Measurements from ENCODE around the gene MEMO1.
A peak's percentile ranks its signal among the peaks of the same experiment; 100 is the strongest.
"Not testable (repeated sequence)": the region's sequence is repeated elsewhere in the genome, so short reads cannot be mapped to it uniquely, and the experiment has no call there.

Gene MEMO1

GRCh38 chr2:31901900-31902299 lies 108.9 kb downstream of the MEMO1 start:
- no peak for DNase-seq

DNA sequence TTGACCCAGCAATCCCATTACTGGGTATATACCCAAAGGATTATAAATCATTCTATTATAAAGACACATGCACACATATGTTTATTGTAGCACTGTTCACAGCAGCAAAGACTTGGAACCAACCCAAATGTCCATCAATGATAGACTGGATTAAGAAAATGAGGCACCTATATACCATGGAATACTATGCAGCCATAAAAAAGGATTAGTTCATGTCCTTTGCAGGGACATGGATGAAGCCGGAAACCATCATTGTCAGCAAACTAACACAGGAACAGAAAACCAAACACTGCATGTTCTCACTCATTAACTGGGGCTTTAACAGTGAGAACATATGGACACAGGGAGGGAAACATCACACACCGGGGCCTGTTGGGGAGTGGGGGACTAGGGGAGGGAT lies 110.7 kb downstream of the MEMO1 start:
- not testable (repeated sequence) for DNase-seq

GRCh38 chr2:31898346-31898745 lies 112.5 kb downstream of the MEMO1 start:
- DNase-seq = not testable (repeated sequence)

DNA sequence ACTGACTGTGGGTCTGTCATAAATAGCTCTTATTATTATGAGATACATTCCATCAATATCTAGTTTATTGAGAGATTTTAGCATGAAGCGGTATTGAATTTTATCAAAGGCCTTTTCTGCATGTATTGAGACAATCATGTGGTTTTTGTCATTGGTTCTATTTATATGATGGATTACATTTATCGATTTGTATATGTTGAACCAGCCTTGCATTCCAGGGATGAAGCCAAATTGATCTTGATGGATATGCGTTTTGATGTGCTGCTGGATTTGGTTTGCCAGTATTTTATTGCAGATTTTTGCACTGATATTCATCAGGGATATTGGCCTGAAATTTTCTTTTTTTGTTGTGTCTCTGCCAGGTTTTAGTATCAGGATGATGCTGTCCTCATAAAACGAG lies 113.5 kb downstream of the MEMO1 start:
- not testable (repeated sequence) for DNase-seq

GRCh38 chr2:31896293-31896692 lies 114.5 kb downstream of the MEMO1 start:
- DNase-seq = no peak

- DNase-seq = no peak
These were observed 116.2 kb downstream of the MEMO1 start for GRCh38 chr2:31894656-31895055.

- no peak for DNase-seq
These were observed 117.7 kb downstream of the MEMO1 start for GRCh38 chr2:31893094-31893493.

DNA sequence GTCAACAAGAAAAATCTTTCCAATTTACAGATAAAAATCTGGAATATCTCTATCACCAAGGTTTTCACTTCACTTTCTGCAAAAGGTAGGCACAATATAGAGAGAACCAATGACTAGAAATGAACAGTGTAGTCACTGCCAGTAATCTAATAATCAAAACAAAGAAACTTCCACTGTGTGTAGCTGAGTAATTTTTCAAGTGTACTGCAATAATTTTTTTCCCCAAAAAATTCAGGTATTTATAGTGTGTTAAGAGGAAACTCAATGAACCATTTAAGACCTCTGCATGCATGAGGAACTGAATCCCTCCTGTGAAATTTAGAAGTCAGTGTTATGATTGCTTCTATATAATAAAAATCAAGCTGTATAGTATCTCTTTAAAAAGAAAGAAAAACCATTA lies 121.8 kb downstream of the MEMO1 start:
- DNase-seq = no peak

- no peak for DNase-seq
These were observed 122.3 kb downstream of the MEMO1 start for GRCh38 chr2:31888550-31888949.

GRCh38 chr2:31886700-31887099 lies 124.1 kb downstream of the MEMO1 start:
- DNase-seq = peak in 1 of 2 experiments; percentile 5

DNA sequence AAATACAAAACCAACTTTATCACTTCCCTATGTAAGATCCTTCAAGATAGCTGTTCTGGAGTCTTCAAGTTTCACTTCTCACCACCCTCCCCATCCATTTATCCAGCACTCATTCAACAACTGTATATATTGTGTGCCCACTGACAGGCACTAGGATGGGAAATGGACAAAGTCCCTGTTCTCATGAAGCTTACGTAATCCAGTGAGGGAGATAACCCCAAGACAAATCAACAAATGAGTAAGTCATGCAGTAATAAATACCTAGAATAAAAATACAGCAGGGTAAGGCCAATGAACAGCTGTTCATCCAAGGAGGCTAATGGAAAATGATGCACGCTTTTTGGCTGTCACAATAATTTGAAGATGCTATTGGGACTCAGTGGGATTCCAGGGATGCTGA lies 133.8 kb downstream of the MEMO1 start:
- DNase-seq = no peak

DNA sequence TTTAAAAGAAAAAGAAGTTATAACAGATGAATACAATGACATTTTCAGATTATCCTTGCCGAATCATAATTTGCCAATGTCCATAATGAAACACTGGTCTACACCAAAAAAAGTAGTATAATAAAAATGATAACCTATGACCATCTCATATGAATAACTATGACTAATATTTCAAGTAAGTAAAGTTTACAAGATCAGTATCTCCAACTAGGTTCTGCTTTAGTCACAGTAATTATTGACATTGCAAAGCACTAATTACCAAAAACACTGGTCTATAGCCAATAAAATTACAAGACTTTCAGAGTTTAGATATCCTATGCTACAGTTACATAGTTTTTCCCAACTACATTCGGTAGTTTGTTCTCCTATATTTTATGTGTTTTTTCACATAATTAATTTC lies 136.7 kb downstream of the MEMO1 start:
- DNase-seq = no peak

- DNase-seq = no peak
These were observed 145.6 kb downstream of the MEMO1 start for GRCh38 chr2:31865215-31865614.

DNA sequence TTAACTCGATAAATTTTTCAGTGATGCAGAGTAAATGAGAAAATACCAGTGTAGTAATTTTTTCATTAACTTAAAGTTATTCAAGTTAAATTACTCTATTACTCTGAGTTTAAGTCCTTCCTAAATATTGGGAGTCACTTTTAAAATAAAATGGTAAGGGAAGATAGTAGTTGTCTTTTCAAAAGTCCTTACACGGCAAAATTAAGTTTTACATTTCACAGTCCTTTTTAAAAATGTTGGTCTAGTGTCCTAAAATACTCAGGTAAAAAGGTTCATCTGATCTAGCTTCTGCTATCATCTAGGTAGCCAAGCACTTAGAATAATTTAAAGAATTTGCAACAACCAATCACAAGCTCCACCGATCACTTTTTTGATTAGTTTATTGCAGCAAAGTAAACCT lies 146.9 kb downstream of the MEMO1 start:
- no peak for DNase-seq

DNA sequence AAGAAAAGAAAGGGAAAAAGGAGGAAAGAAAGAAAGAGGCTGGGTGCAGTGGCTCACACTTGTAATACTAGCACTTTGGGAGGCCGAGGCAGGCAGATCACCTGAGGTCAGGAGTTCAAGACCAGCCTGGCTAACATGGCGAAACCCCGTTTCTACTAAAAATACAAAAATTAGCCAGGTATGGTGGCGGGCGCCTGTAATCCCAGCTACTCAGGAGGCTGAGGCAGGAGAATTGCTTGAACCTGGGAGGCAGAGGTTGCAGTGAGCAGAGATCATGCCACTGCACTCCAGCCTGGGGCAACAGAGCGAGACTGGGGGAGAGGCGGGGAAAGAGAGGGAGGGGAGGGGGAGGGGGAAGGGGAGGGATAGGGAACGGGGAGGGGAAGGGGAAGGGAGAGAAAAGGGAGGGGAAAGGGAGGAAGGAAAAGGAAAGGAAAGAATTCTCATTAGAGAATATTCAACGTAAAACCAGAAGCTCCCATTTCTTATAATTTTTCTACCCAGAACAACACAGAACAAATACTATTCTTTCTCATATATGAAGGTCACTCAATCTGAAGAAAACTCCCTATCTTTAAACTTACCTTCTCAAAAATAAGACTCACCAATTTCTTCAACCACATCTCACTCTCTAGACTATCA lies 147.7 kb downstream of the MEMO1 start:
- DNase-seq = not testable (repeated sequence)

GRCh38 chr2:31859959-31860358 lies 150.8 kb downstream of the MEMO1 start:
- no peak for DNase-seq

- DNase-seq = no peak
These were observed 157.3 kb downstream of the MEMO1 start for GRCh38 chr2:31853521-31853920.

- not testable (repeated sequence) for DNase-seq
These were observed 168.7 kb downstream of the MEMO1 start for GRCh38 chr2:31842150-31842549.

GRCh38 chr2:31835450-31835849 lies 175.4 kb downstream of the MEMO1 start:
- DNase-seq = no peak

DNA sequence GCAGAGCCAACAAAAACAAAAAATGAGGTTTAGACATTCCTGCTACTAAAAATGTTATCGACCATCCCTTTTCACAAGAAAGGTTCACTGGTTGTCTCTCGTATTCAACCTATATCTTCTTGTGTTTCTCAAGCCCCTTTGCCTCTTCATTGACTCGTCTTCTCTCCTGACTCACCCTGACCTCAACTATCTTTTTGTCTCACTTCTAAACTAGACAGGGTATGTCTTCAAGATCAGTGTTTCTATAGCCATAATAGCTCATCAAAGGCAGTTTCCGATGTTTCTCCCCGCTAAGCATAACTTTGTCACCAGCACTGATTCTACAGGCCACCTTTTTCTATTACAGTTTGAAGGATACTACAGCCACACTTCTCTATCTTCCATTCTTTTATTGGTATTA lies 178.4 kb downstream of the MEMO1 start:
- DNase-seq = no peak

GRCh38 chr2:31831585-31831984 lies 179.2 kb downstream of the MEMO1 start:
- DNase-seq = no peak

- no peak for DNase-seq
These were observed 181.9 kb downstream of the MEMO1 start for GRCh38 chr2:31828891-31829290.

DNA sequence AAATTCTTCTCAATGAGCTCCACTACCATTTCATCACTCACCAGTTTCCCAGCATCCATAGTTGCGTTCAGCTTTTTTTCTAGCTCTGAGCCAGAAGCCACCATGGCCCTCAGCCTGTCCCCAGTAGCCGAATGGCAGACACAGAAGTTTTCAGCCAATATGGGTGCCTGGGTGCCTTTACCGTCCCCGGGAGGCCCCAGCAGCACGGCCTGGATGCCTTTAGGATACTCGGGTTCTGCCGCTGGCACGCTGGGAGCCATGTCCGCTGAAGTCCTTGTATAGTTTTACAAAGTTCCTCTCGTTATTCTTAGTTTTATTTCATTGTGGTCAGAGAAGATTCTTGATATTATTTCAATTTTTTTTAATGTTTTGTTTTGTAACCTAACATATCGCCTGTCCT lies 187.2 kb downstream of the MEMO1 start:
- no peak for DNase-seq

GRCh38 chr2:31822587-31822986 lies 188.2 kb downstream of the MEMO1 start:
- DNase-seq = no peak

All from NCI-H2081 (cell line).